Ramos (cell line): ENCODE data around the gene TGFBR2.

Experiments
- in situ Hi-C: fragments of 300-500 bp; cut with MboI; formaldehyde crosslinking; loops from one replicate; pipeline ENCODE4 v1.14.3; 2022; ENCODE audit warnings: low sequenced_read_pairs; ENCODE audit not compliant: unreplicated experiment

The TGFBR2 gene

GRCh38 chr3:30598668-30599545 lies 7.5 kb upstream of the TGFBR2 start:
- in situ Hi-C loops, result no loop called here

GRCh38 chr3:30600572-30600971 lies 5.8 kb upstream of the TGFBR2 start:
- in situ Hi-C loops, result loop anchor here (25.0 kb wide), 2 partner anchors 1337 to 1837 kb away; no protein-coding TSS in a partner anchor

GRCh38 chr3:30602946-30603345 lies 3.5 kb upstream of the TGFBR2 start:
- in situ Hi-C loops, result loop anchor here (25.0 kb wide), 2 partner anchors 1334 to 1834 kb away; no protein-coding TSS in a partner anchor

GRCh38 chr3:30604093-30604492 lies 2.3 kb upstream of the TGFBR2 start:
- in situ Hi-C loops, result loop anchor here (25.0 kb wide), 2 partner anchors 1333 to 1833 kb away; no protein-coding TSS in a partner anchor

GRCh38 chr3:30604558-30604957 lies 1.8 kb upstream of the TGFBR2 start:
- in situ Hi-C loops, result loop anchor here (25.0 kb wide), 2 partner anchors 1333 to 1833 kb away; no protein-coding TSS in a partner anchor

- in situ Hi-C loops, result loop anchor here (25.0 kb wide), 2 partner anchors 1332 to 1832 kb away; no protein-coding TSS in a partner anchor
Measured at GRCh38 chr3:30605005-30605404, 1.4 kb upstream of the TGFBR2 start.

GRCh38 chr3:30605706-30606300 lies 598 bp upstream of the TGFBR2 start:
- in situ Hi-C loops, result loop anchor here (25.0 kb wide), 2 partner anchors 1331 to 1831 kb away; no protein-coding TSS in a partner anchor

GRCh38 chr3:30607032-30607833 lies 832 bp downstream of the TGFBR2 start:
- in situ Hi-C loops, result loop anchor here (25.0 kb wide), 2 partner anchors 1330 to 1830 kb away; no protein-coding TSS in a partner anchor

GRCh38 chr3:30608598-30608947 lies 2.2 kb downstream of the TGFBR2 start:
- in situ Hi-C loops, result loop anchor here (25.0 kb wide), 2 partner anchors 1329 to 1829 kb away; no protein-coding TSS in a partner anchor

GRCh38 chr3:30609930-30610701 lies 3.7 kb downstream of the TGFBR2 start:
- in situ Hi-C loops, result loop anchor here (25.0 kb wide), 2 partner anchors 1327 to 1827 kb away; no protein-coding TSS in a partner anchor

GRCh38 chr3:30610702-30611368 lies 4.4 kb downstream of the TGFBR2 start:
- in situ Hi-C loops, result loop anchor here (25.0 kb wide), 2 partner anchors 1326 to 1826 kb away; no protein-coding TSS in a partner anchor

- in situ Hi-C loops, result loop anchor here (25.0 kb wide), 2 partner anchors 1325 to 1825 kb away; no protein-coding TSS in a partner anchor
Measured at GRCh38 chr3:30611613-30612436, 5.4 kb downstream of the TGFBR2 start.

- in situ Hi-C loops, result loop anchor here (25.0 kb wide), 2 partner anchors 1325 to 1825 kb away; no protein-coding TSS in a partner anchor
Measured at GRCh38 chr3:30612437-30613132, 6.2 kb downstream of the TGFBR2 start.

GRCh38 chr3:30613133-30613825 lies 6.9 kb downstream of the TGFBR2 start:
- in situ Hi-C loops, result loop anchor here (25.0 kb wide), 2 partner anchors 1324 to 1824 kb away; no protein-coding TSS in a partner anchor

GRCh38 chr3:30614373-30614772 lies 8.0 kb downstream of the TGFBR2 start:
- in situ Hi-C loops, result loop anchor here (25.0 kb wide), 2 partner anchors 1323 to 1823 kb away; no protein-coding TSS in a partner anchor

GRCh38 chr3:30614943-30615342 lies 8.5 kb downstream of the TGFBR2 start:
- in situ Hi-C loops, result loop anchor here (25.0 kb wide), 2 partner anchors 1322 to 1822 kb away; no protein-coding TSS in a partner anchor
